Chondrocyte (in vitro differentiated cells): ENCODE measurements around the gene NKIRAS2. TPM values are rescaled to one million over a fixed set of nuclear protein-coding genes. Genes with fewer than 3 reads are reported as not detected.
A peak's percentile ranks its signal among the peaks of the same experiment; 100 is the strongest.

ENCODE experiments used
- DNase-seq: peaks from one replicate; pipeline ENCODE4 v3.0.0; 2021; ENCODE audit warnings: mixed read lengths, low spot score
- H3K27ac Mint-ChIP-seq: one replicate; pipeline ENCODE4 v1.8.0; 2021; ENCODE audit warnings: mild to moderate bottlenecking, moderate library complexity, mixed read lengths; ENCODE audit not compliant: unreplicated experiment
- H3K27me3 Mint-ChIP-seq: 2 replicates; pipeline ENCODE4 v1.8.0; 2021; ENCODE audit warnings: low read depth, mixed read lengths
- H3K36me3 Mint-ChIP-seq: 2 replicates; pipeline ENCODE4 v1.8.0; 2021; ENCODE audit warnings: low read depth, mixed read lengths
- H3K4me1 Mint-ChIP-seq: 2 replicates; pipeline ENCODE4 v1.8.0; 2021; ENCODE audit warnings: low read depth, mild to moderate bottlenecking, mixed read lengths
- H3K4me3 Mint-ChIP-seq: one replicate; pipeline ENCODE4 v1.8.0; 2021; ENCODE audit warnings: mild to moderate bottlenecking, moderate library complexity, mixed read lengths; ENCODE audit not compliant: unreplicated experiment
- H3K9me3 Mint-ChIP-seq: 2 replicates; pipeline ENCODE4 v1.8.0; 2021; ENCODE audit warnings: low read depth, mixed read lengths
- total RNA-seq: library from RNA; stranded (reverse); gene quantifications from 3 replicates; pipeline ENCODE4 v1.2.1, GENCODE V29; 2021
- TF ChIP-seq, protein P1 (sequence below): fragments of 200-600 bp; sonication (generic); IDR thresholded peaks from 2 replicates; pipeline ENCODE4 v1.5.0; 2021; ENCODE audit warnings: antibody characterized with exemption, mild to moderate bottlenecking, moderate library complexity

Gene NKIRAS2
- total RNA-seq, 1 donor from 2014 or later: 56.9 TPM

DNA sequence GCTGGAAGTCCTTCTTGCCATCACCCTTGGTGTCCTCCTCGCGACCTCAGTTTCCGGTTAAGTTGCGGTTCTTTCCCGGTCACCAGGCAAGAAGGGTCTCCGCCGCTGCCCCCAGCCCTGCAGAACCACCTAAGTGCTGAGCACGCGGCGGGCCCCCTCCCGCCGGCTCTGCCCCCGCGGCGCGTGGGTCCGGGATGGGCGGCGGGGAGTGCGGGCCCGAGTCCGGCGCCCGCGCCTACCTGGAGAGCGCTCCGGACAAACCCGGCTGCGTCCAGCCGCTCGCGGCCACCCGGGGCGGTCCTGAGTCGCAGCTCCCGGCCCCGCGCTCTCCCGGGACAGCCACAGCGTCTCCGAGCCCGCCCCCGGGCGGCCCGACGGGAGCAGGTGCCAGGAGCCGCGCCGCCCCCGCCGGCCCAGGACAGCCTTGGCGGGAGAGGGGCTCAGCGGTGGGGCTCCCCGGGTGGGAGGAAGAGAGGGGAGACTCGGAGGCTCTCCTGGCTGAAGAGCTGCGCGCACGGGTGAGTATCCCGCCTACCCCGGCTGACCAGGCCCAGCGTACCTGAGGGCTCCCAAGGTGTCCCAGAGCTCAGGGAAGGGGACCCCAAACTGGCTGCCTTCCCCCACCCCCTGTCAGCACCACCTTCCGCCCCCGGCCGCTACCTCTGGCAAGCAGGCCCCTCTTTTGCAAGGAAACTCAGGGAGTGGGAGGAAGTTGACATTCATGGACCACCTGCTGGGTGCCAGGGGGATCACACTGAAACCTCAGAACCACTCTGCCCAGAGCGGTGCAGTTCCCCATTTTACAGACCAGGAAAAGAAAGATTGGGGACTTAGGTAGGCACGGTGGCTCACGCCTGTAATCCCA, 52.7 kb downstream of the NKIRAS2 start:
- H3K4me3 Mint-ChIP-seq: no peak overlapping the region
- no peak for DNase-seq
- H3K27ac Mint-ChIP-seq: no peak overlapping the region
- H3K36me3 Mint-ChIP-seq: no peaks in the 10 kb centered on the region
- peaks cover 26% of the 10 kb centered on the region for H3K27me3 Mint-ChIP-seq
- TF ChIP-seq, protein P1, sequence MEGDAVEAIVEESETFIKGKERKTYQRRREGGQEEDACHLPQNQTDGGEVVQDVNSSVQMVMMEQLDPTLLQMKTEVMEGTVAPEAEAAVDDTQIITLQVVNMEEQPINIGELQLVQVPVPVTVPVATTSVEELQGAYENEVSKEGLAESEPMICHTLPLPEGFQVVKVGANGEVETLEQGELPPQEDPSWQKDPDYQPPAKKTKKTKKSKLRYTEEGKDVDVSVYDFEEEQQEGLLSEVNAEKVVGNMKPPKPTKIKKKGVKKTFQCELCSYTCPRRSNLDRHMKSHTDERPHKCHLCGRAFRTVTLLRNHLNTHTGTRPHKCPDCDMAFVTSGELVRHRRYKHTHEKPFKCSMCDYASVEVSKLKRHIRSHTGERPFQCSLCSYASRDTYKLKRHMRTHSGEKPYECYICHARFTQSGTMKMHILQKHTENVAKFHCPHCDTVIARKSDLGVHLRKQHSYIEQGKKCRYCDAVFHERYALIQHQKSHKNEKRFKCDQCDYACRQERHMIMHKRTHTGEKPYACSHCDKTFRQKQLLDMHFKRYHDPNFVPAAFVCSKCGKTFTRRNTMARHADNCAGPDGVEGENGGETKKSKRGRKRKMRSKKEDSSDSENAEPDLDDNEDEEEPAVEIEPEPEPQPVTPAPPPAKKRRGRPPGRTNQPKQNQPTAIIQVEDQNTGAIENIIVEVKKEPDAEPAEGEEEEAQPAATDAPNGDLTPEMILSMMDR: peak; percentile 29
- H3K9me3 Mint-ChIP-seq: no peaks in the 10 kb centered on the region
- H3K4me1 Mint-ChIP-seq: no peaks in the 10 kb centered on the region

Other genes starting within 250 kb of the NKIRAS2 start
- gene JUP, start 233.4 kb upstream of the NKIRAS2 start, total RNA-seq: 8.1 to 22.0 TPM (median 18.8 TPM) in 3 replicates
- gene P3H4, start 208.1 kb upstream of the NKIRAS2 start, total RNA-seq: 83.8 to 109 TPM (median 84.8 TPM) in 3 replicates
- gene FKBP10, start 207.1 kb upstream of the NKIRAS2 start, total RNA-seq: 557 to 584 TPM (median 567 TPM) in 3 replicates
- gene NT5C3B, start 183.9 kb upstream of the NKIRAS2 start, total RNA-seq: 39.8 to 52.4 TPM (median 47.8 TPM) in 3 replicates
- gene KLHL10, start 182.3 kb upstream of the NKIRAS2 start, total RNA-seq: 0.67 TPM in 1 of 3 replicates, not detected in the others
- gene KLHL11, start 154.7 kb upstream of the NKIRAS2 start, total RNA-seq: 12.9 to 15.3 TPM (median 14.6 TPM) in 3 replicates
- gene ACLY, start 101.1 kb upstream of the NKIRAS2 start, total RNA-seq: 181 to 189 TPM (median 187 TPM) in 3 replicates
- 0.70 to 0.99 TPM (median 0.77 TPM) in 3 replicates for gene ODAD4, start 89.5 kb upstream of the NKIRAS2 start, total RNA-seq
- gene CNP, start 53.3 kb upstream of the NKIRAS2 start, total RNA-seq: 78.3 to 86.0 TPM (median 79.4 TPM) in 3 replicates
- 51.1 to 61.0 TPM (median 51.2 TPM) in 3 replicates for gene DNAJC7, start 2.7 kb upstream of the NKIRAS2 start, total RNA-seq
- 0.24 to 0.77 TPM (median 0.62 TPM) in 3 replicates for gene C17orf113, start 30.5 kb downstream of the NKIRAS2 start, total RNA-seq
- gene ZNF385C, start 78.4 kb downstream of the NKIRAS2 start, total RNA-seq: 0.07 to 0.18 TPM in 2 of 3 replicates, not detected in the other
- 0.53 to 0.64 TPM (median 0.55 TPM) in 3 replicates for gene DHX58, start 92.6 kb downstream of the NKIRAS2 start, total RNA-seq
- gene KAT2A, start 101.3 kb downstream of the NKIRAS2 start, total RNA-seq: 21.7 to 38.0 TPM (median 22.3 TPM) in 3 replicates
- not detected in 3 replicates for gene HSPB9, start 102.7 kb downstream of the NKIRAS2 start, total RNA-seq
- 107 to 118 TPM (median 116 TPM) in 3 replicates for gene RAB5C, start 134.9 kb downstream of the NKIRAS2 start, total RNA-seq
- not detected in 3 replicates for gene KCNH4, start 161.1 kb downstream of the NKIRAS2 start, total RNA-seq
- not detected in 3 replicates for gene HCRT, start 165.4 kb downstream of the NKIRAS2 start, total RNA-seq
- 3.5 to 8.9 TPM (median 7.8 TPM) in 3 replicates for gene GHDC, start 174.4 kb downstream of the NKIRAS2 start, total RNA-seq